Hepatocyte (in vitro differentiated cells): ENCODE data around the gene MUL1. TPM values are rescaled to one million over a fixed set of nuclear protein-coding genes. Genes with fewer than 3 reads are reported as not detected.
"Not testable (repeated sequence)": the region's sequence is repeated elsewhere in the genome, so short reads cannot be mapped to it uniquely, and the experiment has no call there.

ENCODE experiments used
- DNase-seq: peaks from one replicate; pipeline ENCODE4 v3.0.0-alpha.2; 2016; ENCODE audit warnings: low spot score
- H2AFZ ChIP-seq: fragments of 200-600 bp; sonication (generic); 2 replicates; pipeline ENCODE4 v1.6.0; 2016; ENCODE audit warnings: antibody characterized with exemption, mild to moderate bottlenecking
- H3K27ac ChIP-seq: fragments of 200-600 bp; sonication (generic); 2 replicates; pipeline ENCODE4 v1.5.1; 2016; ENCODE audit warnings: mild to moderate bottlenecking
- H3K27me3 ChIP-seq: fragments of 200-600 bp; sonication (generic); 2 replicates; pipeline ENCODE4 v1.6.1; 2016
- H3K36me3 ChIP-seq: fragments of 200-600 bp; sonication (generic); replicated peaks from 2 replicates; pipeline ENCODE4 v1.5.1; 2016; ENCODE audit warnings: low read depth; ENCODE audit not compliant: insufficient read depth
- H3K4me1 ChIP-seq: fragments of 200-600 bp; sonication (generic); 2 replicates; pipeline ENCODE4 v1.5.1; 2016; ENCODE audit warnings: mild to moderate bottlenecking, moderate library complexity; ENCODE audit not compliant: insufficient read depth
- H3K4me2 ChIP-seq: fragments of 200-600 bp; sonication (generic); 2 replicates; pipeline ENCODE4 v1.6.0; 2016
- H3K4me3 ChIP-seq: fragments of 200-600 bp; sonication (generic); 2 replicates; pipeline ENCODE4 v1.5.1; 2016; ENCODE audit warnings: mild to moderate bottlenecking
- H3K79me2 ChIP-seq: fragments of 200-600 bp; sonication (generic); 2 replicates; pipeline ENCODE4 v1.6.0; 2017; ENCODE audit warnings: mild to moderate bottlenecking
- H3K9me2 ChIP-seq: fragments of 200-600 bp; sonication (generic); replicated peaks from 2 replicates; pipeline ENCODE4 v1.6.0; 2017; ENCODE audit warnings: mild to moderate bottlenecking; ENCODE audit not compliant: insufficient read depth
- H3K9me3 ChIP-seq: fragments of 200-600 bp; sonication (generic); 2 replicates; pipeline ENCODE4 v1.5.1; 2016; ENCODE audit warnings: low read depth, mild to moderate bottlenecking
- H4K20me1 ChIP-seq: fragments of 200-600 bp; sonication (generic); 2 replicates; pipeline ENCODE4 v1.6.0; 2016; ENCODE audit warnings: mild to moderate bottlenecking; ENCODE audit not compliant: insufficient read depth, poor library complexity, severe bottlenecking
- CTCF ChIP-seq: fragments of 200-600 bp; sonication (generic); IDR thresholded peaks from 2 replicates; pipeline ENCODE4 v1.5.1; 2016; ENCODE audit warnings: antibody characterized with exemption, mild to moderate bottlenecking; ENCODE audit not compliant: poor library complexity
- EZH2 ChIP-seq: fragments of 200-600 bp; sonication (generic); IDR thresholded peaks from 2 replicates; pipeline ENCODE4 v1.6.1; 2016; ENCODE audit warnings: antibody characterized with exemption, mild to moderate bottlenecking, borderline replicate concordance
- EZH2phosphoT487 ChIP-seq: fragments of 200-600 bp; sonication (generic); IDR thresholded peaks from one replicate; pipeline ENCODE4 v1.6.1; 2018; ENCODE audit warnings: antibody characterized with exemption, mild to moderate bottlenecking, low read depth, moderate library complexity; ENCODE audit not compliant: unreplicated experiment, severe bottlenecking
- WGBS: methylation state at CpG from one replicate; pipeline ENCODE4 v1.1.6; 2016; ENCODE audit warnings: low lambda C conversion rate; ENCODE audit errors: missing lambda C conversion rate; 5-methylcytosine and 5-hydroxymethylcytosine counted together
- polyA plus RNA-seq: library from polyadenylated mRNA; unstranded; fragments of >200 nt; fragmentation: Nextera tagmentation; extraction: Ambion mirVana; gene quantifications from 2 replicates; pipeline ENCODE4 v1.2.1, GENCODE V29; 2016
- total RNA-seq: library from RNA; depleted of rRNA; stranded (reverse); fragments of >200 nt; gene quantifications from 2 replicates; pipeline ENCODE4 v1.2.3, GENCODE V29; 2014

Gene MUL1
- total and polyA plus RNA-seq, 2 experiments from 2014 or later: 40.1 to 48.1 TPM

GRCh38 chr1:20499105-20499504 is 8.8 kb downstream of the MUL1 start:
- DNase-seq: no peak

GRCh38 chr1:20498116-20498515 is 9.8 kb downstream of the MUL1 start:
- H4K20me1 ChIP-seq: no peaks in the 10 kb centered on the region
- no peaks in the 10 kb centered on the region for H3K9me3 ChIP-seq
- TF ChIP-seq CTCF (no peak), EZH2phosphoT487 (no peak)
- 99% methylated on average over 7 of the region's 7 CpGs for WGBS
- H3K27me3 ChIP-seq: no peaks in the 10 kb centered on the region
- no peak overlapping the region for H2AFZ ChIP-seq
- H3K79me2 ChIP-seq: no peaks in the 10 kb centered on the region
- no peaks in the 10 kb centered on the region for H3K36me3 ChIP-seq
- H3K4me3 ChIP-seq: no peak overlapping the region
- H3K27ac ChIP-seq: no peak overlapping the region
- no peak overlapping the region for H3K4me2 ChIP-seq
- DNase-seq: no peak
- no peaks in the 10 kb centered on the region for H3K4me1 ChIP-seq
- no peaks in the 10 kb centered on the region for H3K9me2 ChIP-seq

More at GRCh38 chr1:20499105-20499504, 8.8 kb downstream of the MUL1 start:
- H3K79me2 ChIP-seq: peaks cover 4% of the 10 kb centered on the region
- no peak overlapping the region for H2AFZ ChIP-seq
- TF ChIP-seq EZH2 (no peak), CTCF (no peak), EZH2phosphoT487 (no peak)
- no peak overlapping the region for H3K4me2 ChIP-seq
- H3K27ac ChIP-seq: no peak overlapping the region
- 97% methylated on average over 5 of the region's 5 CpGs for WGBS
- H3K27me3 ChIP-seq: no peaks in the 10 kb centered on the region
- H3K9me2 ChIP-seq: no peaks in the 10 kb centered on the region
- H3K4me3 ChIP-seq: no peak overlapping the region
- peaks cover 9% of the 10 kb centered on the region for H4K20me1 ChIP-seq
- H3K9me3 ChIP-seq: no peaks in the 10 kb centered on the region
- no peaks in the 10 kb centered on the region for H3K36me3 ChIP-seq
- no peaks in the 10 kb centered on the region for H3K4me1 ChIP-seq

- TF ChIP-seq CTCF: no peak
Observed at GRCh38 chr1:20497506-20497905, 10.4 kb downstream of the MUL1 start.

GRCh38 chr1:20496725-20497383 is 11.1 kb downstream of the MUL1 start:
- not testable (repeated sequence) for H3K9me3 ChIP-seq, H3K4me2 ChIP-seq, H2AFZ ChIP-seq, H3K4me3 ChIP-seq, H4K20me1 ChIP-seq, DNase-seq, H3K27me3 ChIP-seq, H3K79me2 ChIP-seq, H3K9me2 ChIP-seq, H3K27ac ChIP-seq, H3K36me3 ChIP-seq, H3K4me1 ChIP-seq
- 93% methylated on average over 12 of the region's 12 CpGs for WGBS

More at GRCh38 chr1:20497506-20497905, 10.4 kb downstream of the MUL1 start:
- H3K4me2 ChIP-seq: no peak overlapping the region
- H3K27me3 ChIP-seq: no peaks in the 10 kb centered on the region
- H3K9me2 ChIP-seq: no peaks in the 10 kb centered on the region
- no peak overlapping the region for H2AFZ ChIP-seq
- no peaks in the 10 kb centered on the region for H3K79me2 ChIP-seq
- 82% methylated on average over 6 of the region's 6 CpGs for WGBS
- DNase-seq: no peak
- H3K4me3 ChIP-seq: no peak overlapping the region
- no peak overlapping the region for H3K27ac ChIP-seq
- no peaks in the 10 kb centered on the region for H3K4me1 ChIP-seq
- H3K9me3 ChIP-seq: no peaks in the 10 kb centered on the region
- H3K36me3 ChIP-seq: no peaks in the 10 kb centered on the region
- no peaks in the 10 kb centered on the region for H4K20me1 ChIP-seq
